Esophagus squamous epithelium (tissue), 5 donors: Measurements from ENCODE around the gene MGAT1. TPM values are rescaled to one million over a fixed set of nuclear protein-coding genes. Genes with fewer than 3 reads are reported as not detected.

Source experiments
- DNase-seq: peaks from one replicate; lab custom pipeline; 2025; lab: John Stamatoyannopoulos, UW
- H3K27ac ChIP-seq, 4 donors: fragments of 200-600 bp; sonication (generic); one replicate each; pipeline ENCODE4 v1.5.1; 2016 to 2019; ENCODE audit warnings: mild to moderate bottlenecking in 1 of 4
- H3K27me3 ChIP-seq, 4 donors: fragments of 200-600 bp; sonication (generic); 1 replicate in 3 of 4; 2 replicates in 1 of 4; pipeline versions ENCODE4 v1.5.1 to v1.6.0; 2017 to 2021; ENCODE audit warnings: antibody characterized with exemption in 1 of 4
- H3K36me3 ChIP-seq, 3 donors: fragments of 200-600 bp; sonication (generic); one replicate each; pipeline ENCODE4 v1.5.1; 2016 to 2019
- H3K4me1 ChIP-seq, 3 donors: fragments of 200-600 bp; sonication (generic); one replicate each; pipeline ENCODE4 v1.5.1; 2017 to 2019
- H3K4me3 ChIP-seq, 4 donors: fragments of 200-600 bp; sonication (generic); 1 replicate in 3 of 4; 2 replicates in 1 of 4; pipeline ENCODE4 v1.5.1; 2016 to 2019; ENCODE audit warnings: mild to moderate bottlenecking in 2 of 4, moderate library complexity in 1 of 4
- H3K9me3 ChIP-seq, 3 donors: fragments of 200-600 bp; sonication (generic); one replicate each; pipeline ENCODE4 v1.5.1; 2016 to 2019
- POLR2A ChIP-seq, 4 donors: fragments of 450-650 bp; IDR thresholded peaks; one replicate each; pipeline ENCODE4 v1.6.1; 2017; ENCODE audit warnings: antibody characterized with exemption in 4 of 4, mild to moderate bottlenecking in 4 of 4, moderate library complexity in 3 of 4
- WGBS, 2 donors: methylation state at CpG; one replicate each; pipeline ENCODE4 v1.1.5; 2018; 5-methylcytosine and 5-hydroxymethylcytosine counted together
- intact Hi-C: fragments of 100-400 bp; cut with DNase I; formaldehyde crosslinking; loops from one replicate; pipeline ENCODE4 v1.15.0; 2022
- total RNA-seq, 4 donors: library from RNA; depleted of rRNA; stranded (reverse); fragments of >200 nt; gene quantifications; one replicate each; pipeline ENCODE4 v1.1.0, GENCODE V29; 2016
- TF ChIP-seq, protein P1 (sequence below), 6 experiments: fragments of 450-650 bp in 4 of 6; fragments of 200-600 bp in 2 of 6; sonication (generic) in 2 of 6; IDR thresholded peaks; one replicate each; pipeline ENCODE4 v1.5.1; 2016 to 2019; ENCODE audit warnings: antibody characterized with exemption in 6 of 6, mild to moderate bottlenecking in 4 of 6, moderate library complexity in 4 of 6
- donor health status: DM: yes; HTN: yes; CAD: no.

MGAT1 gene
- total RNA-seq, 4 donors from 2014 or later = 62.6 to 163 (median 111) TPM

DNA sequence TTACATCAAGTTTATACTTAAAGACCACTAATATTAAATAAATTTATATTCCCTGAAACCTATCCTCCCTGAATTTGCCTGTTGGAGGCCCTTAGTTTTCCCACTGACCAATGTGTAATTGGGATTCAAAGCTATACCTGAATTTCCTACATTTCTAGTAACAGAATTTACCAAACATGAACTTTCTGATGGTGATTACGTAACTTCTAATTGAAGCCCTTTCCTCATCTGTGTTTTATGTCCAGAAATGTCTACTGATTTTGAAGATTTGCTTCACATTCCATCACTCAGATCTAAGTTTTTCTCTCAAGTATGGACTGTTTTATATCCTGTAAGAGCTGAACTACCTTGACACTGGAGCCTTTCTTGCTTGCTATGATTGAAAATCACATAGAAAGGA is 45.7 kb upstream of the MGAT1 start:
- peaks cover 0 to 10% (median 0%) of the 10 kb centered on the region in 3 donors for H3K4me1 ChIP-seq
- no peaks in the 10 kb centered on the region for H3K27me3 ChIP-seq
- 100% methylated on average over 1 of the region's 1 CpG for WGBS, 2 donors
- peaks cover 20 to 67% (median 23%) of the 10 kb centered on the region in 3 donors for H3K36me3 ChIP-seq
- intact Hi-C loops = no loop called here
- H3K9me3 ChIP-seq = peaks cover 0 to 33% (median 31%) of the 10 kb centered on the region in 3 donors
- TF ChIP-seq POLR2A (IDR thresholded peaks at IDR 0.05) = no peak
- TF ChIP-seq, protein P1, sequence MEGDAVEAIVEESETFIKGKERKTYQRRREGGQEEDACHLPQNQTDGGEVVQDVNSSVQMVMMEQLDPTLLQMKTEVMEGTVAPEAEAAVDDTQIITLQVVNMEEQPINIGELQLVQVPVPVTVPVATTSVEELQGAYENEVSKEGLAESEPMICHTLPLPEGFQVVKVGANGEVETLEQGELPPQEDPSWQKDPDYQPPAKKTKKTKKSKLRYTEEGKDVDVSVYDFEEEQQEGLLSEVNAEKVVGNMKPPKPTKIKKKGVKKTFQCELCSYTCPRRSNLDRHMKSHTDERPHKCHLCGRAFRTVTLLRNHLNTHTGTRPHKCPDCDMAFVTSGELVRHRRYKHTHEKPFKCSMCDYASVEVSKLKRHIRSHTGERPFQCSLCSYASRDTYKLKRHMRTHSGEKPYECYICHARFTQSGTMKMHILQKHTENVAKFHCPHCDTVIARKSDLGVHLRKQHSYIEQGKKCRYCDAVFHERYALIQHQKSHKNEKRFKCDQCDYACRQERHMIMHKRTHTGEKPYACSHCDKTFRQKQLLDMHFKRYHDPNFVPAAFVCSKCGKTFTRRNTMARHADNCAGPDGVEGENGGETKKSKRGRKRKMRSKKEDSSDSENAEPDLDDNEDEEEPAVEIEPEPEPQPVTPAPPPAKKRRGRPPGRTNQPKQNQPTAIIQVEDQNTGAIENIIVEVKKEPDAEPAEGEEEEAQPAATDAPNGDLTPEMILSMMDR (IDR thresholded peaks at IDR 0.05) = no peak
- no peak for DNase-seq
- no peak overlapping the region for H3K4me3 ChIP-seq
- no peak overlapping the region for H3K27ac ChIP-seq

DNA sequence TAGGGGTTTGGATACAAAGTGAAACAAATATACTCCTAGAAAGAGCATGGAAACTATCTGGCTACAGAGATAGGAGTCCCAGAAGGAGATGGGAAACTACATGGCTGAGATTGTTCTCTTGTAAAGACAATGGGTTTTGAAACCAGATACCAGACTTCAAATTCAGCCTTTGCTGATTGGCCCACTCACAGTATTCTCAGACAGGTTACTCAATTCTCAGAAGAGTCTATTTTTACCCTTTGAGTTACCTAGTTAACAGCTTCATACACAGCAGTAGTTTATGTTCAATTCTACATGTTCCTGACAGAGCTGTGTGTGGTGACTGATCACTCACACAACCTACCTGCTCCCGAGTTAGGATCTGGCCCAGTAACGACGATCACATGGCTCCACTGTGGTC is 44.4 kb upstream of the MGAT1 start:
- no peak for TF ChIP-seq POLR2A (IDR thresholded peaks at IDR 0.05)
- TF ChIP-seq, protein P1 (IDR thresholded peaks at IDR 0.05) = no peak
- peaks cover 20 to 62% (median 23%) of the 10 kb centered on the region in 3 donors for H3K36me3 ChIP-seq
- 28 to 39% methylated on average over 3 of the region's 3 CpGs for WGBS, 2 donors
- intact Hi-C loops = no loop called here
- no peak for DNase-seq
- peaks cover 0 to 33% (median 31%) of the 10 kb centered on the region in 3 donors for H3K9me3 ChIP-seq
- no peak overlapping the region for H3K4me3 ChIP-seq
- H3K27ac ChIP-seq = no peak overlapping the region
- H3K27me3 ChIP-seq = no peaks in the 10 kb centered on the region
- H3K4me1 ChIP-seq = no peaks in the 10 kb centered on the region

DNA sequence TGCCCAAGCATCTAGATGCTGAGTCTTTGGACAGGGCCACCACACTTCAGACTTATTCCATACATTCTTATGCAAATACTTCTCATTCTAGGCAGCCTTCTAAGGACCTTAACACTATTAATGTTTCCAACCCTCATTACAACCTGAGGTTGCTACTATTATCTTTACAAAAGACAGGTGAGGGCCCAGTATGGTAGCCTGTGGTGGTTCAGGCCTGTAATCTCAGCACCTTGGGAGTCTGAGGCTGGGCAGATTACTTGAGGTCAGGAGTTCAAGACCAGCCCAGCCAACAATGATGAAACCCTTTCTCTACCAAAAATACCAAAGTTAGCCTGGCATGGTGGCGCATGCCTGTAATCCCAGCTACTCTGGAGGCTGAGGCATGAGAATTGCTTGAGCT is 42.3 kb upstream of the MGAT1 start:
- TF ChIP-seq, protein P1 (IDR thresholded peaks at IDR 0.05) = no peak
- TF ChIP-seq POLR2A (IDR thresholded peaks at IDR 0.05) = no peak
- 100% methylated on average over 1 of the region's 1 CpG for WGBS, 2 donors
- Histone ChIP-seq H3K4me3 (no peak overlapping the region), H3K27me3 (no peaks in the 10 kb centered on the region), H3K27ac (no peak overlapping the region), H3K36me3 (peaks cover 6 to 40% (median 9%) of the 10 kb centered on the region in 3 donors), H3K9me3 (peaks cover 0 to 19% (median 15%) of the 10 kb centered on the region in 3 donors), H3K4me1 (no peaks in the 10 kb centered on the region)
- intact Hi-C loops = no loop called here
- no peak for DNase-seq

DNA sequence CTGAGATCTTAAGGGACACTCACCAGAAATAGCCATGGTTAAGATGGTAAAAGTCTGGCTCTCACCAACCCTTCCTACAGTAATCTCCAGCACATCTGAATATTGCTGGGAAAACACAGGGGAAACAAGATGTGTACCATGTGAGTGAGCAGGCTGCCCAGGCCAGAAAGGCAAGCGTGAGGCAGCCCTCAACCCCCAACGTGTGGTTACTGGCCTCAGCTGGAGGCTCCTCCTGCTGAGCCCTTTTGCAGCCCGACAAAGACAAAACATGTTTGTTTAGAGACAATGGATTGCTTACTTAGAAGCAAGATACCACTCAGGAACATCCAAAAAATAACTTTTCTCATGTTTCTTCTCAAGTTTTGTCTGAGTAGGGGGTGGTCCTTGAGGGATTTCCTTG is 41.8 kb upstream of the MGAT1 start:
- H3K9me3 ChIP-seq = peaks cover 0 to 15% (median 10%) of the 10 kb centered on the region in 3 donors
- intact Hi-C loops = no loop called here
- WGBS, 2 donors = 48 to 68% methylated on average over 3 of the region's 3 CpGs

DNA sequence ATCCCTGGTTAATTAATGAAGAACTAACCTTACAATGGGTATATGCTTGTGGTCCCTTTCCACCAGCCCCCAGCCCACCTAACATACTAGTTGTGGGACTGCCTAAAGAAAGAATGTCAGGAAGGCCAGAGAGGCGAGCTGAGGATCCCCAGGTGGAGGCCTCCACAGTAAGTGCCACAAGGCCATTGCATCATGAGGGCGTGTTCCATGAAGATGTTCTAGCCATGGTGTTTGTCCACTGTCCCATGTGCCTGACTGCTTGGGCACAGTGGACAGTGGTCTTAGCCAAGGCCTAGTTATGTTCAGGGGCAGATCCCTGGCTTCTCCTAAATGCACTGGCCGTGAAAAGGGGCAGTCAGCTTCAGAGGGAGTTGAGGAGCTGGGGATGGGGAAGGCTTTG is 37.3 kb upstream of the MGAT1 start:
- no peak for DNase-seq
- H3K4me3 ChIP-seq = no peak overlapping the region
- 88 to 89% methylated on average over 3 of the region's 3 CpGs for WGBS, 2 donors
- no peak overlapping the region for H3K27ac ChIP-seq
- no peaks in the 10 kb centered on the region for H3K4me1 ChIP-seq
- TF ChIP-seq POLR2A (IDR thresholded peaks at IDR 0.05) = no peak
- TF ChIP-seq, protein P1 (IDR thresholded peaks at IDR 0.05) = no peak
- intact Hi-C loops = no loop called here
- H3K9me3 ChIP-seq = no peaks in the 10 kb centered on the region
- no peaks in the 10 kb centered on the region for H3K27me3 ChIP-seq
- H3K36me3 ChIP-seq = peaks cover 0 to 33% (median 0%) of the 10 kb centered on the region in 3 donors

More for the DNA sequence above, 41.8 kb upstream of the MGAT1 start:
- Histone ChIP-seq H3K27ac (no peak overlapping the region), H3K27me3 (no peaks in the 10 kb centered on the region), H3K4me1 (no peaks in the 10 kb centered on the region), H3K4me3 (no peak overlapping the region), H3K36me3 (peaks cover 3 to 36% (median 5%) of the 10 kb centered on the region in 3 donors)
- TF ChIP-seq, protein P1 (IDR thresholded peaks at IDR 0.05) = no peak
- TF ChIP-seq POLR2A (IDR thresholded peaks at IDR 0.05) = no peak
- DNase-seq = no peak
